HK-2 (cell line): Measurements from ENCODE around the gene ZNF346.
"Not testable (repeated sequence)": the region's sequence is repeated elsewhere in the genome, so short reads cannot be mapped to it uniquely, and the experiment has no call there.

ENCODE experiments used
- DNase-seq: peaks from one replicate; pipeline ENCODE4 v3.0.0-alpha.2; 2018; ENCODE audit not compliant: unreplicated experiment

The ZNF346 gene

GRCh38 chr5:177010153-177010552, 12.3 kb upstream of the ZNF346 start:
- no peak for DNase-seq

- DNase-seq: no peak
These were observed 7.3 kb upstream of the ZNF346 start for GRCh38 chr5:177015156-177015555.

GRCh38 chr5:177018341-177018740, 4.2 kb upstream of the ZNF346 start:
- DNase-seq: no peak

- DNase-seq: no peak
These were observed 2.5 kb upstream of the ZNF346 start for GRCh38 chr5:177020033-177020432.

- DNase-seq: no peak
These were observed 788 bp downstream of the ZNF346 start for GRCh38 chr5:177023303-177023664.

- DNase-seq: no peak
These were observed 2.1 kb downstream of the ZNF346 start for GRCh38 chr5:177024559-177024958.

GRCh38 chr5:177025101-177025601, 2.7 kb downstream of the ZNF346 start:
- no peak for DNase-seq

- DNase-seq: no peak
These were observed 5.2 kb downstream of the ZNF346 start for GRCh38 chr5:177027665-177028064.

- no peak for DNase-seq
These were observed 7.0 kb downstream of the ZNF346 start for GRCh38 chr5:177029498-177029897.

GRCh38 chr5:177035976-177036375, 13.5 kb downstream of the ZNF346 start:
- no peak for DNase-seq

- DNase-seq: no peak
These were observed 13.9 kb downstream of the ZNF346 start for GRCh38 chr5:177036443-177036842.

- DNase-seq: no peak
These were observed 14.4 kb downstream of the ZNF346 start for GRCh38 chr5:177036921-177037320.

GRCh38 chr5:177040814-177041420, 18.4 kb downstream of the ZNF346 start:
- DNase-seq: no peak

- DNase-seq: no peak
These were observed 19.4 kb downstream of the ZNF346 start for GRCh38 chr5:177041936-177042335.

GRCh38 chr5:177043114-177043513, 20.6 kb downstream of the ZNF346 start:
- DNase-seq: no peak

- DNase-seq: no peak
These were observed 21.5 kb downstream of the ZNF346 start for GRCh38 chr5:177043958-177044357.

GRCh38 chr5:177044641-177045040, 22.1 kb downstream of the ZNF346 start:
- no peak for DNase-seq

- no peak for DNase-seq
These were observed 23.1 kb downstream of the ZNF346 start for GRCh38 chr5:177045631-177046030.

GRCh38 chr5:177048531-177048930, 26.0 kb downstream of the ZNF346 start:
- DNase-seq: not testable (repeated sequence)

- no peak for DNase-seq
These were observed 26.8 kb downstream of the ZNF346 start for GRCh38 chr5:177049285-177049684.

- DNase-seq: no peak
These were observed 42.2 kb downstream of the ZNF346 start for GRCh38 chr5:177064500-177065277.

- no peak for DNase-seq
These were observed 43.0 kb downstream of the ZNF346 start for GRCh38 chr5:177065491-177065890.

- no peak for DNase-seq
These were observed 43.7 kb downstream of the ZNF346 start for GRCh38 chr5:177066224-177066623.
